Panc1 (cell line): ENCODE results near the gene KLF11. TPM values are rescaled to one million over a fixed set of nuclear protein-coding genes. Genes with fewer than 3 reads are reported as not detected.

ENCODE experiments used
- ATAC-seq: fragments of 200-7000 bp; cut with Tn5 transposase; 2 replicates; pipeline ENCODE4 v1.9.1; 2020; ENCODE audit warnings: mild to moderate bottlenecking, moderate library complexity
- Bru-seq: library from RNA; stranded (reverse); fragments of 400-500 nt; gene quantifications from one replicate; lab custom pipeline; 2021; lab: Mats Ljungman, UMichigan
- BruChase-seq, 2 experiments: library from RNA; stranded (reverse); fragments of 400-500 nt; gene quantifications; one replicate each; lab custom pipeline; 2021; lab: Mats Ljungman, UMichigan
- BruUV-seq: library from RNA; stranded (reverse); fragments of 400-500 nt; replicated peaks from 2 replicates; lab custom pipeline; 2021; lab: Mats Ljungman, UMichigan
- CTCF ChIA-PET: fragments of 300-600 bp; sonication (Branson Sonifier 250); formaldehyde crosslinking; loops from one replicate; lab custom pipeline; 2022; ENCODE audit warnings: antibody characterized with exemption; lab: Charles Lee
- POLR2A ChIA-PET: fragments of 300-600 bp; sonication (Branson Sonifier 250); formaldehyde crosslinking; loops from one replicate; lab custom pipeline; 2022; ENCODE audit warnings: antibody characterized with exemption; lab: Charles Lee
- DNase-seq: peaks from one replicate; pipeline ENCODE4 v3.0.0-alpha.2; 2010; ENCODE audit warnings: low read depth, low spot score
- H3K27ac ChIP-seq: 2 replicates; pipeline ENCODE4 v1.5.1; 2011; ENCODE audit warnings: mild to moderate bottlenecking, low read length, inconsistent platforms
- H3K27me3 ChIP-seq: fragments of 200-500 bp; sonication (Bioruptor generic); 2 replicates; pipeline ENCODE4 v1.6.0; 2014; ENCODE audit warnings: low read length, inconsistent platforms; ENCODE audit not compliant: control insufficient read depth, insufficient read depth
- H3K36me3 ChIP-seq: fragments of 200-500 bp; sonication (Bioruptor generic); 2 replicates; pipeline ENCODE4 v1.5.1; 2014; ENCODE audit warnings: inconsistent platforms, mild to moderate bottlenecking, low read length, moderate library complexity; ENCODE audit not compliant: control insufficient read depth, insufficient read depth
- H3K4me1 ChIP-seq: 2 replicates; pipeline ENCODE4 v1.5.1; 2011; ENCODE audit warnings: inconsistent platforms, mild to moderate bottlenecking, low read length, moderate library complexity; ENCODE audit not compliant: control insufficient read depth, insufficient read depth
- H3K4me3 ChIP-seq, 2 experiments: 2 replicates each; pipeline ENCODE4 v1.5.1; 2011 to 2012; ENCODE audit warnings: low read depth in 2 of 2, low read length in 2 of 2, mild to moderate bottlenecking in 2 of 2, inconsistent platforms in 1 of 2, moderate library complexity in 1 of 2
- H3K9me3 ChIP-seq: fragments of 200-500 bp; sonication (Bioruptor generic); 2 replicates; pipeline ENCODE4 v1.5.1; 2014; ENCODE audit warnings: low read depth, mild to moderate bottlenecking, inconsistent platforms, low read length, moderate library complexity; ENCODE audit not compliant: control insufficient read depth, insufficient read depth
- CTCF ChIP-seq: fragments of 450-650 bp; IDR thresholded peaks from 2 replicates; pipeline ENCODE4 v1.5.1; 2017; ENCODE audit warnings: mild to moderate bottlenecking
- POLR2AphosphoS5 ChIP-seq: IDR thresholded peaks from 2 replicates; pipeline ENCODE4 v1.6.1; 2012; ENCODE audit warnings: mild to moderate bottlenecking, low read depth, low read length, moderate library complexity
- REST ChIP-seq, 2 experiments: IDR thresholded peaks; 2 replicates each; pipeline ENCODE4 v1.6.1; 2011 to 2012; ENCODE audit warnings: low read depth in 2 of 2, control low read depth in 1 of 2, low read length in 1 of 2, mild to moderate bottlenecking in 1 of 2, moderate library complexity in 1 of 2; ENCODE audit not compliant: insufficient read depth in 1 of 2
- SIN3A ChIP-seq: IDR thresholded peaks from 2 replicates; pipeline ENCODE4 v1.6.1; 2012; ENCODE audit warnings: low read depth, mild to moderate bottlenecking, low read length, moderate library complexity, borderline replicate concordance; ENCODE audit not compliant: insufficient read depth
- TCF7L2 ChIP-seq: IDR thresholded peaks from 2 replicates; pipeline ENCODE4 v1.6.1; 2011; ENCODE audit warnings: mild to moderate bottlenecking, low read depth, low read length, inconsistent platforms
- in situ Hi-C: cut with HindIII; loops from 2 replicates; pipeline ENCODE4 v1.10.0; 2016; ENCODE audit warnings: low sequenced_read_pairs, low pct_unique_long_range_greater_than_20kb
- intact Hi-C: fragments of 100-400 bp; cut with micrococcal nuclease; formaldehyde crosslinking; loops from one replicate; pipeline ENCODE4 v1.10.0; 2022; ENCODE audit not compliant: unreplicated experiment
- long read RNA-seq: library from polyadenylated mRNA; unstranded; transcript quantifications from one replicate; pipeline ENCODE4 v2.0.0, GENCODE V29; 2021; ENCODE audit not compliant: unreplicated experiment
- polyA plus RNA-seq: library from polyadenylated mRNA; unstranded; fragments of >200 nt; gene quantifications from one replicate; pipeline ENCODE4 v1.2.1, GENCODE V29; 2012; ENCODE audit warnings: missing spikeins; ENCODE audit not compliant: insufficient read length
- total RNA-seq: library from RNA; stranded (reverse); gene quantifications from one replicate; pipeline ENCODE4 v1.2.1, GENCODE V29; 2021; ENCODE audit not compliant: unreplicated experiment

The KLF11 gene
- total RNA-seq, result 23.7 TPM
- 14.0 TPM for polyA plus RNA-seq
- percentile 83 among the genes with signal in this experiment for Bru-seq, nascent RNA
- BruChase-seq, experiment 1, labeled RNA remaining after a 2-hour chase, result percentile 95 among the genes with signal in this experiment
- percentile 86 among the genes with signal in this experiment for BruChase-seq, experiment 2, labeled RNA remaining after a 6-hour chase
- long read RNA-seq, full-length matches to known transcripts, result 16 of 49 reads
- long read RNA-seq, partial matches to known transcripts, result 33 of 49 reads
- long read RNA-seq, other reads (novel, unspliced or antisense), result 0 of 49 reads

GRCh38 chr2:10043256-10043905, at the start of gene KLF11:
Gene KLF11, plus strand, starts transcription at chr2:10043550. Its CDS starts 167 bp downstream, at chr2:10043717.
- H3K27ac ChIP-seq, result peak within 1 kb of the TSS; percentile 84
- POLR2A ChIA-PET, result no interaction called here

More at GRCh38 chr2:10043256-10043905, at the start of gene KLF11:
- Histone ChIP-seq H3K4me3 (peak within 1 kb of the TSS; percentile 61 to 92), H3K27me3 (no peaks in the 10 kb centered on the region), H3K36me3 (peaks cover 4% of the 10 kb centered on the region), H3K4me1 (peaks cover 10% of the 10 kb centered on the region), H3K9me3 (no peaks in the 10 kb centered on the region)
- DNase-seq (peak; percentile 30), ATAC-seq (peak; percentile 83)
- intact Hi-C loops, result no loop called here
- CTCF ChIA-PET, result interaction anchor here (0.6 to 1.4 kb wide), 4 partner anchors 59 to 255 kb away, joined by 6 to 12 read pairs (median 8); no protein-coding TSS in a partner anchor
- no TSS peak for BruUV-seq
- in situ Hi-C loops, result no loop called here
- no peak for TF ChIP-seq TCF7L2
- TF ChIP-seq REST (IDR thresholded peaks at IDR 0.05; ENCODE audit: insufficient read depth in 1 of 2, low read depth in 2 of 2, low read length in 1 of 2), result no peak
- no peak for TF ChIP-seq CTCF
- TF ChIP-seq SIN3A, result no peak
- TF ChIP-seq POLR2AphosphoS5, result no peak
